Measurements from ENCODE around the gene CXXC5. TPM values are rescaled to one million over a fixed set of nuclear protein-coding genes. Genes with fewer than 3 reads are reported as not detected.

CXXC5 gene
- total RNA-seq, 1 experiment from 2014 or later = 85.0 TPM

DNA sequence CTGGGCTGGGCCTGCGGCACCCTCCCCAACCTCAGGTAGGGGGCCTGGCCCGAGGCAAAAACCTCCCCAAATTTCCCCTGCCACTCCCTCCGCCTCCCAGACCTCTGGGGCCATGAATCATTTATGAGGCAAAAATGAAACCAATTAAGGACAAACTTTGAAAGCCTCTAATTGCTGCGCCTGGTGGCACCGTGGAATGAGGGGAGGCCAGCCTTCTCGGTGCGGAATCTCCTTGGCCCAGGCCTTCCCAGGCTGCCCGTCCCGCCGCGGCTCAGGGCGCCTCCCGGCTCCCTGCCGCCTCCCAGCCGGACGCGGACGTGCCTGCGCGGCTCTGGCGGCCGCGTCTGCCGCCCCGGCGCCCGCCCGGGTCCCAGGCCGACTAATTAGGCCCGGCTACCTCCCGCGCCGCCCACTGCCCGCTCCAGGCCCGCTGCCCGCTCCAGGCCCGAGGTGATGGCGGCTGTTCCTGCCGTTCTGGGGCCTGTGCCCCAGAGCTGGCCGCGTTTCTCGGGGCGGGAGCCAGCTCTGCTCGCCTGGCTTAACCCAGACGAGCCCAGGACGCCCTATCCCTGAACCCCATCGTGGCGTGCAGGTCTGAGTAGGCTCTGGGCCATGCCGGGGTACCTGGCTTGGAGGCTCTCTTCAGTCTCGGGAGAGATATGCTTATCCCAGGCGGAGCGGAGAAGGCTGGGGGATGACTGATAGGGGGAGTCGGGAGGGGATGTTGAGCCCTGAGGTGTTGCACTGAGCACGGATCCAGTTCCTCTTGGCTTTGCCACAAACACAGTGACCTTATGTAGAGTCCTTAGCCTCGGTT, 20.1 kb downstream of the CXXC5 start:
- in situ Hi-C loops (cut with HindIII; ENCODE audit: low pct_unique_long_range_greater_than_20kb, low sequenced_read_pairs) (no loop called here), intact Hi-C loops (cut with micrococcal nuclease; ENCODE audit: unreplicated experiment) (no loop called here)
- Histone ChIP-seq H3K9me3 (ENCODE audit: control insufficient read depth, insufficient read depth, low read depth, low read length) (no peaks in the 10 kb centered on the region), H3K36me3 (ENCODE audit: control insufficient read depth, insufficient read depth, low read length) (no peaks in the 10 kb centered on the region), H3K4me1 (ENCODE audit: control insufficient read depth, insufficient read depth, low read length) (peaks cover 96% of the 10 kb centered on the region), H3K27ac (ENCODE audit: low read length) (peak overlapping the region; percentile 99), H3K27me3 (ENCODE audit: control insufficient read depth, insufficient read depth, low read length) (no peaks in the 10 kb centered on the region), H3K4me3 (ENCODE audit: low read depth in 2 of 2, low read length in 2 of 2) (peak overlapping the region; percentile 28 to 52)
- DNase-seq (ENCODE audit: low read depth, low spot score) = no peak
- CTCF ChIA-PET = interaction anchor here (0.6 kb wide), 1 partner anchor 17 kb away, joined by 3 read pairs; no protein-coding TSS in a partner anchor
- no TSS peak for BruUV-seq (replicated peaks)
- POLR2A ChIA-PET = no interaction called here
- ATAC-seq = peak; percentile 11
- TF ChIP-seq, protein P1, sequence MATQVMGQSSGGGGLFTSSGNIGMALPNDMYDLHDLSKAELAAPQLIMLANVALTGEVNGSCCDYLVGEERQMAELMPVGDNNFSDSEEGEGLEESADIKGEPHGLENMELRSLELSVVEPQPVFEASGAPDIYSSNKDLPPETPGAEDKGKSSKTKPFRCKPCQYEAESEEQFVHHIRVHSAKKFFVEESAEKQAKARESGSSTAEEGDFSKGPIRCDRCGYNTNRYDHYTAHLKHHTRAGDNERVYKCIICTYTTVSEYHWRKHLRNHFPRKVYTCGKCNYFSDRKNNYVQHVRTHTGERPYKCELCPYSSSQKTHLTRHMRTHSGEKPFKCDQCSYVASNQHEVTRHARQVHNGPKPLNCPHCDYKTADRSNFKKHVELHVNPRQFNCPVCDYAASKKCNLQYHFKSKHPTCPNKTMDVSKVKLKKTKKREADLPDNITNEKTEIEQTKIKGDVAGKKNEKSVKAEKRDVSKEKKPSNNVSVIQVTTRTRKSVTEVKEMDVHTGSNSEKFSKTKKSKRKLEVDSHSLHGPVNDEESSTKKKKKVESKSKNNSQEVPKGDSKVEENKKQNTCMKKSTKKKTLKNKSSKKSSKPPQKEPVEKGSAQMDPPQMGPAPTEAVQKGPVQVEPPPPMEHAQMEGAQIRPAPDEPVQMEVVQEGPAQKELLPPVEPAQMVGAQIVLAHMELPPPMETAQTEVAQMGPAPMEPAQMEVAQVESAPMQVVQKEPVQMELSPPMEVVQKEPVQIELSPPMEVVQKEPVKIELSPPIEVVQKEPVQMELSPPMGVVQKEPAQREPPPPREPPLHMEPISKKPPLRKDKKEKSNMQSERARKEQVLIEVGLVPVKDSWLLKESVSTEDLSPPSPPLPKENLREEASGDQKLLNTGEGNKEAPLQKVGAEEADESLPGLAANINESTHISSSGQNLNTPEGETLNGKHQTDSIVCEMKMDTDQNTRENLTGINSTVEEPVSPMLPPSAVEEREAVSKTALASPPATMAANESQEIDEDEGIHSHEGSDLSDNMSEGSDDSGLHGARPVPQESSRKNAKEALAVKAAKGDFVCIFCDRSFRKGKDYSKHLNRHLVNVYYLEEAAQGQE (IDR thresholded peaks at IDR 0.05; ENCODE audit: insufficient read depth in 1 of 2, low read depth in 2 of 2, low read length in 1 of 2) = no peak
- no peak for TF ChIP-seq SIN3A (IDR thresholded peaks at IDR 0.05; ENCODE audit: borderline replicate concordance, insufficient read depth, low read depth, low read length)
- no peak for TF ChIP-seq TCF7L2 (IDR thresholded peaks at IDR 0.05; ENCODE audit: low read depth, low read length)

DNA sequence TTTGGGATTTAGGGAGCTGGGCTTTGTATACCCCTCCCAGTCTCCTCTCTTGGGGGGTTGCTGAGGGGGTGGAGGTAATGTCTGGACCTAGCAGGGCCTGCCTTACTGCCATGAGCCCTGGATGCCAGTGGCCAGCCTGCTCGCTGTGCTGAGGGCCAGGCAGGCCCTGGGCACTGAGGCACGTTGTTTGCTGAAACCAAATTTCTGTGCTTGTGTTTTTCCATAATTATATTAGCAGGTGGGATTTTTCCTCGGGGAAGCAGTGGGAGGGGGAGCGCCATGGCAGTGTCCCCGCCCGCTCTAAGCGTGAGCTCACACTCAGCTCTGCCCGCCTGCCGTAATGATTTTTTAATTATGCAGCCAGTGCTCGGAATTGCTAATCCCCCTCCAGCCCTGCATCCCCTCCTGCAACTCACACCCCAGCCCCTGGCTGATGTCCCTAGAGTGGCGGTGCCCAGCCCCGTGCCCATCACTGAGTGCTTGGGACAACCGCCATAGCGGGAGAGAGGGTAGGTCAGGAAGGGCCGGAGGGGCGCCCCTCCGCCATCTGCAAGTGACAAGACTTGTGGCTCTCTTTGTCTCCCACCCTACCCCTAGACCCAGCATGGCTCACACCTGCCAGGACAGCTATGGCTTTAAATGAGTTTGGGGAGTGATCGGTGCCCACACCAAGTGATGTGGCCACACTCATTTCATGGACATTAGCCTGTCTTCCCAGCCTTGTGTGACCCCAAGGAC, 20.9 kb downstream of the CXXC5 start:
- Histone ChIP-seq H3K36me3 (ENCODE audit: control insufficient read depth, insufficient read depth, low read length) (no peaks in the 10 kb centered on the region), H3K27me3 (ENCODE audit: control insufficient read depth, insufficient read depth, low read length) (no peaks in the 10 kb centered on the region), H3K4me3 (ENCODE audit: low read depth in 2 of 2, low read length in 2 of 2) (peak overlapping the region in 1 of 2 experiments; percentile 52; a peak in 3 of 4 replicates), H3K9me3 (ENCODE audit: control insufficient read depth, insufficient read depth, low read depth, low read length) (no peaks in the 10 kb centered on the region), H3K27ac (ENCODE audit: low read length) (peak overlapping the region; percentile 99), H3K4me1 (ENCODE audit: control insufficient read depth, insufficient read depth, low read length) (peaks cover 96% of the 10 kb centered on the region)
- in situ Hi-C loops (cut with HindIII; ENCODE audit: low pct_unique_long_range_greater_than_20kb, low sequenced_read_pairs) = no loop called here
- intact Hi-C loops (cut with micrococcal nuclease; ENCODE audit: unreplicated experiment) = no loop called here
- no peak for TF ChIP-seq POLR2AphosphoS5 (IDR thresholded peaks at IDR 0.05; ENCODE audit: low read depth, low read length)
- TF ChIP-seq SIN3A (IDR thresholded peaks at IDR 0.05; ENCODE audit: borderline replicate concordance, insufficient read depth, low read depth, low read length) = no peak
- TF ChIP-seq, protein P2, sequence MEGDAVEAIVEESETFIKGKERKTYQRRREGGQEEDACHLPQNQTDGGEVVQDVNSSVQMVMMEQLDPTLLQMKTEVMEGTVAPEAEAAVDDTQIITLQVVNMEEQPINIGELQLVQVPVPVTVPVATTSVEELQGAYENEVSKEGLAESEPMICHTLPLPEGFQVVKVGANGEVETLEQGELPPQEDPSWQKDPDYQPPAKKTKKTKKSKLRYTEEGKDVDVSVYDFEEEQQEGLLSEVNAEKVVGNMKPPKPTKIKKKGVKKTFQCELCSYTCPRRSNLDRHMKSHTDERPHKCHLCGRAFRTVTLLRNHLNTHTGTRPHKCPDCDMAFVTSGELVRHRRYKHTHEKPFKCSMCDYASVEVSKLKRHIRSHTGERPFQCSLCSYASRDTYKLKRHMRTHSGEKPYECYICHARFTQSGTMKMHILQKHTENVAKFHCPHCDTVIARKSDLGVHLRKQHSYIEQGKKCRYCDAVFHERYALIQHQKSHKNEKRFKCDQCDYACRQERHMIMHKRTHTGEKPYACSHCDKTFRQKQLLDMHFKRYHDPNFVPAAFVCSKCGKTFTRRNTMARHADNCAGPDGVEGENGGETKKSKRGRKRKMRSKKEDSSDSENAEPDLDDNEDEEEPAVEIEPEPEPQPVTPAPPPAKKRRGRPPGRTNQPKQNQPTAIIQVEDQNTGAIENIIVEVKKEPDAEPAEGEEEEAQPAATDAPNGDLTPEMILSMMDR (IDR thresholded peaks at IDR 0.05) = no peak
- TF ChIP-seq, protein P1 (IDR thresholded peaks at IDR 0.05; ENCODE audit: insufficient read depth in 1 of 2, low read depth in 2 of 2, low read length in 1 of 2) = no peak
- TF ChIP-seq TCF7L2 (IDR thresholded peaks at IDR 0.05; ENCODE audit: low read depth, low read length) = no peak
- ATAC-seq (no peak), DNase-seq (ENCODE audit: low read depth, low spot score) (no peak)
- ChIA-PET POLR2A (interaction anchor here (0.6 kb wide), 1 partner anchor 17 kb away, joined by 6 read pairs; no protein-coding TSS in a partner anchor), CTCF (no interaction called here)
- no TSS peak for BruUV-seq (replicated peaks)

Measured in Panc1 (cell line).